Cardiac fibroblast (primary cell): ENCODE data around the gene SPOCK2.

Experiments
- DNase-seq, 2 donors: peaks; one replicate each; pipeline versions ENCODE4 v3.0.0 to v3.0.0-alpha.2; 2010; ENCODE audit warnings: low read depth in 2 of 2
- H3K4me3 ChIP-seq, 2 donors: replicated peaks in 1 of 2; 1 replicate in 1 of 2; 2 replicates in 1 of 2; pipeline ENCODE4 v1.5.1; 2011; ENCODE audit warnings: low read depth in 2 of 2, low read length in 2 of 2, mild to moderate bottlenecking in 2 of 2, moderate library complexity in 1 of 2
- TF ChIP-seq, protein P1 (sequence below): IDR thresholded peaks from one replicate; pipeline ENCODE4 v1.5.1; 2011; ENCODE audit warnings: low read depth, mild to moderate bottlenecking, low read length, inconsistent platforms

SPOCK2 gene

DNA sequence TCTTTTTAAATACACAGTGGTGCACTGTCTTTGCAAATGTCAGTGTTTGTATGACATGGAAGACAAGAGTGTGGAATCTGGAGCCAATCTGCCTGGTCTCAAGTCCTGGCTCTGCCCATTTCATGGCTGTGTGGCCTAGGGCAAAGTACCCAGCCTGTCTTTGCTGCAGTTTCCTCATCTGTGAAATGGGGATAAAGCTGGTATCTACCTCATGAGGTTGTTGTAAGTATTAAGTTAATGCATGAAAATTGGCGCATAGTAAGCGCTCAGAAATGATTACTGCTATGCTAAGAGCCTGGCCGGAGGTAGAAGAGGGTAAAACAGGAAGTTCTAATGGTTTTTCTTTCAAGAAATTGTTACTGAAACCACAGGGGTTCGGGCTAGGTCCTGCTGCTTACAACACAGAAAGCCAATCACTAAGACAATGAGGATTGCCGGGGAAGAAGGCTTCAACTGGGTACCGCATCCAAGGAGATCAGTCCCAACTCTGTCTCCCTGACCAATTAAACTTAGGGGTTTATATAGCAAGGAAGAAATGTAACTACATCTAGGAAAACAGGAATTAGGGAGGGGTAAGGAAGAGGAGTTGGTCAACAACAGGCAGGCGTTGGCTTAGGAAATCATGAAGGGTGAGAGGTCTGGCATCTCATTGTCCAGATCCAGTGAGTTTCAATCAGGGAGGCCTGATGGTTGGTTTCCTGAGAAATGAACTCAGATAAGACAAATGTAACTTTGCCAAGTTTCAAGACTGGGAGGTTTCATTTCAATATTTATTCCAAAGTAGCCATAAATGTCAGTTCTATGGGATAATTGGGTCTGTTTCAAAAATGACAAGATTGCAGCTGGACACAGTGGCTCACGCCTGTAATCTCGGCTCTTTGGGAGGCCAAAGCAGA lies 67.2 kb downstream of the SPOCK2 start:
- TF ChIP-seq, protein P1, sequence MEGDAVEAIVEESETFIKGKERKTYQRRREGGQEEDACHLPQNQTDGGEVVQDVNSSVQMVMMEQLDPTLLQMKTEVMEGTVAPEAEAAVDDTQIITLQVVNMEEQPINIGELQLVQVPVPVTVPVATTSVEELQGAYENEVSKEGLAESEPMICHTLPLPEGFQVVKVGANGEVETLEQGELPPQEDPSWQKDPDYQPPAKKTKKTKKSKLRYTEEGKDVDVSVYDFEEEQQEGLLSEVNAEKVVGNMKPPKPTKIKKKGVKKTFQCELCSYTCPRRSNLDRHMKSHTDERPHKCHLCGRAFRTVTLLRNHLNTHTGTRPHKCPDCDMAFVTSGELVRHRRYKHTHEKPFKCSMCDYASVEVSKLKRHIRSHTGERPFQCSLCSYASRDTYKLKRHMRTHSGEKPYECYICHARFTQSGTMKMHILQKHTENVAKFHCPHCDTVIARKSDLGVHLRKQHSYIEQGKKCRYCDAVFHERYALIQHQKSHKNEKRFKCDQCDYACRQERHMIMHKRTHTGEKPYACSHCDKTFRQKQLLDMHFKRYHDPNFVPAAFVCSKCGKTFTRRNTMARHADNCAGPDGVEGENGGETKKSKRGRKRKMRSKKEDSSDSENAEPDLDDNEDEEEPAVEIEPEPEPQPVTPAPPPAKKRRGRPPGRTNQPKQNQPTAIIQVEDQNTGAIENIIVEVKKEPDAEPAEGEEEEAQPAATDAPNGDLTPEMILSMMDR, result no peak
- peak in 1 of 2 donors; percentile 76 for DNase-seq
- H3K4me3 ChIP-seq, result no peak overlapping the region

DNA sequence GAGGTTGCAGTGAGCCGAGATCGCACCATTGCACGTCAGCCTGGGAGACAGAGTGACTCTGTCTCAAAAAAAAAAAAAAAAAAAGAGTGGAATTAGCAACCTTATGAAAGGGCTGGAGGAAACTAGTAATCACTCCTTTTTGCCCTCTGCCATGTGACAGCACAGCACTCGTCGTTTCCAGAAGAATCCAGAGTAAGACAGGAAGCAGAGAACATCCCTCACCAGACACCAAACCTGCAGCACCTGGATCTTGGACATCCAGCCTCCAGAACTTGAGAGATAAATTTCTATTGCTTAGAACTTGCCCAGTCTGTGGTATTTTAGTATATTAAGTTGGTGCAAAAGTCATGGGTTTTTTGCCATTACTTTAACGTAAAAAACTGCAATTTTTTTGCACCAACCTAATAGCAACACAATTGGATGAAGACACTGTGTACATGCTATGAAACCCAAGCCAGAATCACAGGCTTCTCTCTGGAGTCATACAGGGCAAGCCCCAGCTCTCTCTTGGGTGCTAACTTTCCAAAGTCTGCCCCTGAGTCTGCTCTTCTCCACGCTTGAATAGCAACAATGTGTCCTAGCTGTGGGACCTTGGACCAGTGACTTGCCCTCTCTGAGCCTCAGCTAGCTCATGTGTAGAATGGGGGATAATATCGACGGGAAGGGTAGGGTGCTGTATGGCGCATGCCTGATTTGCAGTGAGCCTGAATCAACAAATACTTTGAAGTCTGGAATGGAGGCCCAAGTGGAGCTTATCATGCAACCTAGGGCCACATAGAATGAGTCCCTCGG lies 69.1 kb downstream of the SPOCK2 start:
- TF ChIP-seq, protein P1, result no peak
- no peak for DNase-seq
- H3K4me3 ChIP-seq, result no peak overlapping the region

DNA sequence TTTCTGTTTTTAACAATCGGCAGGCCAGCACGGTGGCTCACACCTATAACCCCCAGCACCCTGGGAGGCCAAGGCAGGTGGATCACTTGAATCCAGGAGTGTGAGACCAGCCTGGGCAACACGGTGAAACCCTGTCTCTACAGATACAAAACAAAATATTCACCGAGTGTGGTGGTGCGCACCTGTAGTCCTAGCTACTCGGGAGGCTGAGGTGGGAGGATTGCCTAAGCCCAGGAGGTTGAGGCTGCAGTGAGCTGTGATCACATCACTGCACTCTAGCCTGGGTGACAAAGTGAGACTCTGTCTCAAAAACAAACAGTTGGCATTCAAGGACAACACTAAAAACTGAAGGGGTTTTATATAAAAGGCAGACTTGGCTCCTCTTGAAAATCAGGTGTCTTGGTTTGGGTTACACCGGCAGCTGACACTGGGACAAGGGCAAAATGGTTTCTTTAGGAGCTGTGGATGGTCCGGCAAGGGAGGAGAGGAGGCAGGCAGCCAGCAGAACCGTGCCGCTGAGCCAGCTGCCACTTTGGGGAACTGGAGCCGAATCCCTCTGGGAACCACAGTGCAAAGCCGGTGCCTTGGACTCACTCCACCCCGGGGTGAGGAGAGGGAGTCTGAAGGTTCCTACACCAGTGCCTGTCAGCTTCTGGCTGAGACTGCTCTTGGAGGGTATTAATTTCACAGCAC lies 71.6 kb downstream of the SPOCK2 start:
- no peak for DNase-seq
- TF ChIP-seq, protein P1, result no peak
- H3K4me3 ChIP-seq, result no peak overlapping the region

- no peak for DNase-seq
- TF ChIP-seq, protein P1, result no peak
- no peak overlapping the region for H3K4me3 ChIP-seq
Measured at GRCh38 chr10:72015841-72016240, 72.5 kb downstream of the SPOCK2 start.

GRCh38 chr10:72014785-72015480 lies 73.4 kb downstream of the SPOCK2 start:
- TF ChIP-seq, protein P1, result no peak
- DNase-seq, result no peak
- no peak overlapping the region for H3K4me3 ChIP-seq

GRCh38 chr10:72014197-72014596 lies 74.2 kb downstream of the SPOCK2 start:
- H3K4me3 ChIP-seq, result no peak overlapping the region
- DNase-seq, result no peak
- TF ChIP-seq, protein P1, result no peak
